ENCODE data around the gene ARHGEF7. TPM values are rescaled to one million over a fixed set of nuclear protein-coding genes. Genes with fewer than 3 reads are reported as not detected.

ARHGEF7 gene
- total RNA-seq, 1 donor from 2014 or later, result 270 TPM

GRCh38 chr13:111342721-111343120 lies 227.6 kb downstream of the ARHGEF7 start:
- DNase-seq (ENCODE audit: low spot score), result no peak

GRCh38 chr13:111343186-111343805 lies 228.2 kb downstream of the ARHGEF7 start:
- Mint-ChIP-seq H3K27me3 (ENCODE audit: unreplicated experiment) (peaks cover 3% of the 10 kb centered on the region), H3K27ac (ENCODE audit: unreplicated experiment) (no peak overlapping the region), H3K36me3 (ENCODE audit: low read depth, unreplicated experiment) (peaks cover 14% of the 10 kb centered on the region), H3K4me3 (ENCODE audit: unreplicated experiment) (no peak overlapping the region), H3K9me3 (ENCODE audit: unreplicated experiment) (no peaks in the 10 kb centered on the region), H3K4me1 (ENCODE audit: unreplicated experiment) (no peaks in the 10 kb centered on the region)
- DNase-seq (ENCODE audit: low spot score), result no peak
- TF ChIP-seq CTCF (IDR thresholded peaks at IDR 0.05; ENCODE audit: unreplicated experiment), result no peak

More at GRCh38 chr13:111342721-111343120, 227.6 kb downstream of the ARHGEF7 start:
- Mint-ChIP-seq H3K36me3 (ENCODE audit: low read depth, unreplicated experiment) (peaks cover 18% of the 10 kb centered on the region), H3K4me3 (ENCODE audit: unreplicated experiment) (no peak overlapping the region), H3K27ac (ENCODE audit: unreplicated experiment) (no peak overlapping the region), H3K27me3 (ENCODE audit: unreplicated experiment) (peaks cover 3% of the 10 kb centered on the region), H3K9me3 (ENCODE audit: unreplicated experiment) (no peaks in the 10 kb centered on the region), H3K4me1 (ENCODE audit: unreplicated experiment) (no peaks in the 10 kb centered on the region)
- no peak for TF ChIP-seq CTCF (IDR thresholded peaks at IDR 0.05; ENCODE audit: unreplicated experiment)

GRCh38 chr13:111344471-111345191 lies 229.5 kb downstream of the ARHGEF7 start:
- no peak overlapping the region for H3K27ac Mint-ChIP-seq (ENCODE audit: unreplicated experiment)
- H3K27me3 Mint-ChIP-seq (ENCODE audit: unreplicated experiment), result peaks cover 2% of the 10 kb centered on the region
- peak; percentile 68 for DNase-seq (ENCODE audit: low spot score)
- H3K4me1 Mint-ChIP-seq (ENCODE audit: unreplicated experiment), result no peaks in the 10 kb centered on the region
- peaks cover 13% of the 10 kb centered on the region for H3K36me3 Mint-ChIP-seq (ENCODE audit: low read depth, unreplicated experiment)
- H3K9me3 Mint-ChIP-seq (ENCODE audit: unreplicated experiment), result no peaks in the 10 kb centered on the region
- peak; percentile 50 for TF ChIP-seq CTCF (IDR thresholded peaks at IDR 0.05; ENCODE audit: unreplicated experiment)
- H3K4me3 Mint-ChIP-seq (ENCODE audit: unreplicated experiment), result no peak overlapping the region

GRCh38 chr13:111345682-111346081 lies 230.6 kb downstream of the ARHGEF7 start:
- H3K27ac Mint-ChIP-seq (ENCODE audit: unreplicated experiment), result no peak overlapping the region
- no peaks in the 10 kb centered on the region for H3K9me3 Mint-ChIP-seq (ENCODE audit: unreplicated experiment)
- DNase-seq (ENCODE audit: low spot score), result no peak
- TF ChIP-seq CTCF (IDR thresholded peaks at IDR 0.05; ENCODE audit: unreplicated experiment), result no peak
- H3K4me3 Mint-ChIP-seq (ENCODE audit: unreplicated experiment), result no peak overlapping the region
- H3K36me3 Mint-ChIP-seq (ENCODE audit: low read depth, unreplicated experiment), result peaks cover 11% of the 10 kb centered on the region
- H3K27me3 Mint-ChIP-seq (ENCODE audit: unreplicated experiment), result peaks cover 2% of the 10 kb centered on the region
- H3K4me1 Mint-ChIP-seq (ENCODE audit: unreplicated experiment), result no peaks in the 10 kb centered on the region

- Mint-ChIP-seq H3K27ac (ENCODE audit: unreplicated experiment) (no peak overlapping the region), H3K27me3 (ENCODE audit: unreplicated experiment) (peaks cover 2% of the 10 kb centered on the region), H3K36me3 (ENCODE audit: low read depth, unreplicated experiment) (peaks cover 11% of the 10 kb centered on the region), H3K4me3 (ENCODE audit: unreplicated experiment) (no peak overlapping the region), H3K4me1 (ENCODE audit: unreplicated experiment) (no peaks in the 10 kb centered on the region), H3K9me3 (ENCODE audit: unreplicated experiment) (no peaks in the 10 kb centered on the region)
- no peak for DNase-seq (ENCODE audit: low spot score)
- TF ChIP-seq CTCF (IDR thresholded peaks at IDR 0.05; ENCODE audit: unreplicated experiment), result no peak
Observed at GRCh38 chr13:111346101-111346680, 231.1 kb downstream of the ARHGEF7 start.

Measured in endothelial cell (in vitro differentiated cells).